MG63 (cell line): ENCODE measurements around the gene WNT16. TPM values are rescaled to one million over a fixed set of nuclear protein-coding genes. Genes with fewer than 3 reads are reported as not detected.

Source experiments
- total RNA-seq: library from RNA; depleted of rRNA; stranded (reverse); fragments of >200 nt; shearing (Covaris generic); gene quantifications from 2 replicates; pipeline ENCODE4 v1.2.3, GENCODE V29; 2014; ENCODE audit warnings: low replicate concordance; rRNA removed

The WNT16 gene
- total RNA-seq, 1 experiment from 2014 or later: not detected

Other genes starting within 250 kb of the WNT16 start
- 28.8 and 39.5 TPM in 2 replicates for gene FAM3C, start 67.3 kb downstream of the WNT16 start, total RNA-seq